ENCODE measurements around the gene LARP4B. TPM values are rescaled to one million over a fixed set of nuclear protein-coding genes. Genes with fewer than 3 reads are reported as not detected.
A peak's percentile ranks its signal among the peaks of the same experiment; 100 is the strongest.

LARP4B gene
- total RNA-seq, 4 donors from 2014 or later: 50.2 to 77.5 (median 57.0) TPM

DNA sequence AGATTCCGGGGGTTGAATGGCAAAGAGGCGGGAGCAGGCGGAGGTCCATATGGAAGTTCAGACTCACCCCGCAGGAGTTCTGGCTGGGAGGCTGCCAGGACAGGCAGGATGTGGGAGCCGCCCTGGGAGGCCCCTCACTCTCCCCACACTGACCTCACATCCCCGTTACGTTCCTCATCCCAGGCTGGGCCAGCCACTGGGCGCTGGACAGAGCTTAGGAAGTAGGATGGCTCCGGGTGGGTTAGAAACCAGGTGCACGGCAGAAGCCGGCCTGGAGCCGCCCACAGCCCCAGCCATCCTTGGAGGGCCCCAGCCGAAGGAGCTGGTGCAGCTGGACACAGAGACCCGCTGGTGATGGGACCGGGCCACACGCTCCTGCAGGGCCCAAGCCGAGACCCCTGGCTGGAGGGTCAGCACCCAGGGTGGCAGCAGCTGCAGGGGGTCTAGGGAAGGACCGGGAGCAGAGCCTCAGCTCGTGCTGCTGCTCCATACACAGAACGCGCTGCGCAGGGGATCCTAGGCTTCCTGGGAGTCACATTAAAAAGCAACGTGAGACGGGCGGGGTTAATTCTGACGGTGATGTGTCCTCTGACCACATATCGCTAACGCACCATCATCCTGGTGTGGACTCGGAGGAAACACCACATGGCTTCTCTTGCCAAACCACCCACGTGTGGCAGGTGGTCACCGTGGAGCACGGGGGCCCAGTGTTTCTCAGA is 143.4 kb downstream of the LARP4B start:
- no peak overlapping the region for H3K4me3 ChIP-seq (ENCODE audit: low read depth, poor library complexity, severe bottlenecking)
- intact Hi-C loops (cut with DNase I; ENCODE audit: low total_unique reads): no loop called here
- WGBS, 2 donors: 75 to 83% methylated on average over 25 to 30 of the region's 32 CpGs
- TF ChIP-seq, protein P1, sequence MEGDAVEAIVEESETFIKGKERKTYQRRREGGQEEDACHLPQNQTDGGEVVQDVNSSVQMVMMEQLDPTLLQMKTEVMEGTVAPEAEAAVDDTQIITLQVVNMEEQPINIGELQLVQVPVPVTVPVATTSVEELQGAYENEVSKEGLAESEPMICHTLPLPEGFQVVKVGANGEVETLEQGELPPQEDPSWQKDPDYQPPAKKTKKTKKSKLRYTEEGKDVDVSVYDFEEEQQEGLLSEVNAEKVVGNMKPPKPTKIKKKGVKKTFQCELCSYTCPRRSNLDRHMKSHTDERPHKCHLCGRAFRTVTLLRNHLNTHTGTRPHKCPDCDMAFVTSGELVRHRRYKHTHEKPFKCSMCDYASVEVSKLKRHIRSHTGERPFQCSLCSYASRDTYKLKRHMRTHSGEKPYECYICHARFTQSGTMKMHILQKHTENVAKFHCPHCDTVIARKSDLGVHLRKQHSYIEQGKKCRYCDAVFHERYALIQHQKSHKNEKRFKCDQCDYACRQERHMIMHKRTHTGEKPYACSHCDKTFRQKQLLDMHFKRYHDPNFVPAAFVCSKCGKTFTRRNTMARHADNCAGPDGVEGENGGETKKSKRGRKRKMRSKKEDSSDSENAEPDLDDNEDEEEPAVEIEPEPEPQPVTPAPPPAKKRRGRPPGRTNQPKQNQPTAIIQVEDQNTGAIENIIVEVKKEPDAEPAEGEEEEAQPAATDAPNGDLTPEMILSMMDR (IDR thresholded peaks at IDR 0.05): no peak
- TF ChIP-seq POLR2A (IDR thresholded peaks at IDR 0.05): no peak
- peak in 1 of 2 donors; percentile 84 for DNase-seq (ENCODE audit: low spot score in 2 of 2)

DNA sequence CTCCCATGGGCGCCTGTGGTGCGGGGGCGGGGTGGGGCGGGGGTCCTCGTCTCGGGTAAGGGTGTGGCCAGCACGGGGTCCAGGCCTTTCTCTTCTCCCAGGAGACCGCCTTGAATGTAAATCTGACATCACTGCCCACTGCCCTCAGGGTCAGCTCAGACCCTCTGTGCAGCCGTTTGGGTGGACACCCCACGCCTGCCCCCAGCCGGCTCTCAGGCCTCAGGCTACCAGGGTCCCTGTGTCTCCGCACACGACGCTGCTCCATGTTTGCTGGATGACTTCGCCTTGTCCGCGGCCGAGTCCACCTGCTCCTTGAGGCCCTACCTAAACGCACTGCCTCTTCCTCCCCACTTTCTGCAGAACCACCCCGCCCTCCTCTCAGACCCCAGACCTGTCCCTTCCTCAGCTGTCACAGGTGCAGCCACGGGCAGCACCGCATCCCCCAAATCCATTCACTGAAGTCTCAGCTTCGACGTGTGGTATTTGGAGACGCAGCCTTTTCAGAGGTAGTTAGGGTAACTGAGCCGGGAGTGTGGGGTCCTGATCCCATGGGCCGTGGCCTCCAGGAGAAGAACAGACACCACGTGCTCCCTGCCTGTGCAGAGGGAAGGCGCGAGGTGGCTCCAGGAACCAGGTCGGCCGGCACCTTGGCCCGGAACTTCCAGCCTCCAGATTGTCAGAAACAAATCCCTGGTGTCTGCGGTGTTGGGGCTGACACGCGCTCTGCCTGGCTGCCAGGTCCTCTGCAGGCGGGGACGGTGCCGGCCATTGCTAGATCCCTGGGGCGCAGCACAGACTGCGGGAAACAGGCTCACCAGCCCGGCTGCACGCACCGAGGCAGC is 144.7 kb downstream of the LARP4B start:
- peak; percentile 9 to 68 for DNase-seq (ENCODE audit: low spot score in 2 of 2)
- whole genome bisulfite sequencing, 2 donors: 87 to 90% methylated on average over 41 to 44 of the region's 44 CpGs
- intact Hi-C loops (cut with DNase I; ENCODE audit: low total_unique reads): no loop called here
- TF ChIP-seq POLR2A (IDR thresholded peaks at IDR 0.05): no peak
- TF ChIP-seq, protein P1 (IDR thresholded peaks at IDR 0.05): no peak
- no peak overlapping the region for H3K4me3 ChIP-seq (ENCODE audit: low read depth, poor library complexity, severe bottlenecking)

DNA sequence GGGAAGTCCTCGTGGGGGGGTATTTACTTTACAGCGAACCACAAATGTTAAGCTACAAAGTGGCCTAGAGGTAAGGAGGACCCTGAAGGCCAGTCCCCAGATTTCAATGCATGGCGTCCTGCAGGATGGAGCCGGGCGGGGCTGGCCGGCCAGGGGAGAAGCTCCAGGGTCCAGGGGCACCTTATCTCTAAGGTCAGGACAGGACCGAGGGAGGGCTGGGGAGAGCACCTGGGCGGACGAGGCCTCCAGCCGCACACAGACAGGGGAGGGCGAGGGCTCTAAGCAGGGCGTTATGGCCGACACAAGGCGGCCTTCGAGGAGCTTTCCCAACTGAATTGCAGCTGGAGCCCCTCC is 145.7 kb downstream of the LARP4B start:
- peak; percentile 8 to 54 for DNase-seq (ENCODE audit: low spot score in 2 of 2)
- intact Hi-C loops (cut with DNase I; ENCODE audit: low total_unique reads): no loop called here
- no peak overlapping the region for H3K4me3 ChIP-seq (ENCODE audit: low read depth, poor library complexity, severe bottlenecking)
- TF ChIP-seq, protein P1 (IDR thresholded peaks at IDR 0.05): no peak
- TF ChIP-seq POLR2A (IDR thresholded peaks at IDR 0.05): no peak
- WGBS, 2 donors: 89 to 93% methylated on average over 15 of the region's 15 CpGs

DNA sequence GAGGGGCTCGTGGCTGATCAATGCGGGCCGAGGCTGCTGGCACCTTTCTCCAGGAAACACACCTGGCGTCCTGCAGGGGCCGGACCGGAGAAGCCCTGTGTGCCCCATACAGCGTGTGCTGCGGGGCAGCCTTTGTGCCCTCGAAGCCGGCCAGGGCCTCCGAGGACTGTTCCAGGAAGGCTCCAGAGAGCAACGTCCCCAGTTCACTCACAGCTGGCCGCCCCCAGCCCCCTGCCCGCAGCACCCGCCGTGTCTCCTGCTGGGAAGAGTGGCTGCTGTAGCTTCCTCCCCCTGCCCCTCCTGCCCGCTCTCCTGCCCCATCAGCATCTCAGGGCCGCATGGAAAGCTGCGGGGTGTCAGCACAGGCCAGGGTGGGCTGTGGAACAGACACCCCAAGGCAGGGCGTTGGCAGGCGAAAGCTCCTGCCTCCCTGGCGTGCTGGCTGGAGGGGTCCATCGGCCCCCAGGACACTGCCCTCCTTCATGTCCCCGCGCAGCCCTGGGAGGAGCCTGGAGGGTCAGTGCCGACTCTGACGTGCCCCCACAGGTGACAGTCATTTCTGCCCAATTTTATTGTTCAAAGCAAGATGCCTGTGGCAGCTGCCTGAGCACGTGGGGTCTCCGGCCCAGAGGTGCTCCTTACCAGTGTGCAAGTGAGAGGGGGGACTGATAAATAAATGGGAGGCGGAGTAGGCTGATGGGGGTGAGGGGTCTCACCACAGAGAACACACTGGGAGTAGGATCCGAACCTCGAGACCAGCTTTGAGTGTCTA is 146.2 kb downstream of the LARP4B start:
- no peak for TF ChIP-seq POLR2A (IDR thresholded peaks at IDR 0.05)
- TF ChIP-seq, protein P1 (IDR thresholded peaks at IDR 0.05): no peak
- H3K4me3 ChIP-seq (ENCODE audit: low read depth, poor library complexity, severe bottlenecking): no peak overlapping the region
- 71% methylated on average over 18 to 24 of the region's 32 CpGs for WGBS, 2 donors
- DNase-seq (ENCODE audit: low spot score in 2 of 2): peak; percentile 7 to 77
- intact Hi-C loops (cut with DNase I; ENCODE audit: low total_unique reads): no loop called here

DNA sequence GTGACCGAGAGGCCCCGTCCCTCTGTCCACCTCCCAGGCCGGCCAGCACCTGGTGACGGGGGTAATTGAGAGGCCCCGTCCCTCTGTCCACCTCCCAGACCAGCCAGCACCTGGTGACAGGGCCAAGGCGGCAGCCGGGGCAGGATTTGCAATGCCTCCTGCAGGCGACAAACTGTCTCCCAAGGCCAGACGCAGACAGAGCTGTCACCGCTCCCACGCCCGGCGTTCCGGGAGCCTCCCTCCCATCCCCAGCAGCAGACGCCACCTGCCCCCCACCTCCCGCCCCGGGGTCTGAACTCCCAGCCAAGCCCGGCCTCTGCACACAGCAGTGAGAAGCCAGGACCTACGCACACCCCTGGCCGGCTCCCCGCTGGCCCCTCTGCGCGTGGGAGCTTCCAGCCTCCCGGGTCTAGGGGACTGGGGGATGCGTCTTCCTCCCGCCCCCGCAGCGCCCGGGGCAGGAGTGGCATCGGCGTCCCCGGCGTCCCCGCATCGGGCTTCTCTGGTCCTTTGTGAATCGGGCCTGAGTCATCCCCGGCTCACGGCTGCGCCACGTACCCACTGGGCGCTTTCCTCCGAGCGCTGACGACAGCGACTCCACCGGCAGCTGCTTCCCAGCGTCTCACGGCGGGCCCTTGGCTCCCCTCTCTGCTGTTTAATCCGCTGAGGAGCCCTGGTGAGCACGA is 147.0 kb downstream of the LARP4B start:
- WGBS, 2 donors: 2 to 6% methylated on average over 42 to 47 of the region's 51 CpGs
- intact Hi-C loops (cut with DNase I; ENCODE audit: low total_unique reads): no loop called here
- TF ChIP-seq, protein P1 (IDR thresholded peaks at IDR 0.05): no peak
- TF ChIP-seq POLR2A (IDR thresholded peaks at IDR 0.05): no peak

More for the DNA sequence above, 147.0 kb downstream of the LARP4B start:
- H3K4me3 ChIP-seq (ENCODE audit: low read depth, poor library complexity, severe bottlenecking): no peak overlapping the region
- peak; percentile 30 to 89 for DNase-seq (ENCODE audit: low spot score in 2 of 2)
